ENCODE measurements around the gene NOTCH2. TPM values are rescaled to one million over a fixed set of nuclear protein-coding genes. Genes with fewer than 3 reads are reported as not detected.

The NOTCH2 gene
- total RNA-seq, 1 donor from 2014 or later = 20.1 TPM

- DNase-seq (no peak), ATAC-seq (ENCODE audit: poor library complexity) (no peak)
- intact Hi-C loops (cut with DNase I) = no loop called here
These were observed 173.2 kb downstream of the NOTCH2 start, which contains the start of gene ADAM30 for GRCh38 chr1:119896303-119896702. Gene ADAM30, minus strand, starts transcription at chr1:119896515. Its CDS starts 179 bp downstream, at chr1:119896336.

GRCh38 chr1:119895102-119895501, 174.4 kb downstream of the NOTCH2 start:
- intact Hi-C loops (cut with DNase I) = no loop called here
- ATAC-seq (ENCODE audit: poor library complexity) = no peak
- DNase-seq = no peak

GRCh38 chr1:119893827-119894700, 175.4 kb downstream of the NOTCH2 start:
- intact Hi-C loops (cut with DNase I) = no loop called here
- DNase-seq (no peak), ATAC-seq (ENCODE audit: poor library complexity) (no peak)

GRCh38 chr1:119893238-119893791, 176.1 kb downstream of the NOTCH2 start:
- ATAC-seq (ENCODE audit: poor library complexity) (no peak), DNase-seq (no peak)
- intact Hi-C loops (cut with DNase I) = no loop called here

GRCh38 chr1:119891386-119891785, 178.1 kb downstream of the NOTCH2 start:
- DNase-seq (no peak), ATAC-seq (ENCODE audit: poor library complexity) (no peak)
- intact Hi-C loops (cut with DNase I) = no loop called here

- intact Hi-C loops (cut with DNase I) = no loop called here
- DNase-seq (no peak), ATAC-seq (ENCODE audit: poor library complexity) (no peak)
These were observed 181.0 kb downstream of the NOTCH2 start for GRCh38 chr1:119888476-119888875.

- intact Hi-C loops (cut with DNase I) = no loop called here
These were observed 182.0 kb downstream of the NOTCH2 start for GRCh38 chr1:119887427-119887826.

GRCh38 chr1:119885903-119886783, 183.3 kb downstream of the NOTCH2 start:
- intact Hi-C loops (cut with DNase I) = no loop called here
- peak; percentile 71 for DNase-seq
- peak; percentile 73 for ATAC-seq (ENCODE audit: poor library complexity)

More at GRCh38 chr1:119887427-119887826, 182.0 kb downstream of the NOTCH2 start:
- ATAC-seq (ENCODE audit: poor library complexity) (no peak), DNase-seq (no peak)

GRCh38 chr1:119884711-119885110, 184.8 kb downstream of the NOTCH2 start:
- intact Hi-C loops (cut with DNase I) = no loop called here
- ATAC-seq (ENCODE audit: poor library complexity) (no peak), DNase-seq (no peak)

- ATAC-seq (ENCODE audit: poor library complexity) (no peak), DNase-seq (no peak)
- intact Hi-C loops (cut with DNase I) = no loop called here
These were observed 185.6 kb downstream of the NOTCH2 start for GRCh38 chr1:119883826-119884225.

- no peak for DNase-seq
- no peak for ATAC-seq (ENCODE audit: poor library complexity)
- intact Hi-C loops (cut with DNase I) = no loop called here
These were observed 187.1 kb downstream of the NOTCH2 start for GRCh38 chr1:119882132-119883049.

- DNase-seq (no peak), ATAC-seq (ENCODE audit: poor library complexity) (no peak)
- intact Hi-C loops (cut with DNase I) = no loop called here
These were observed 189.7 kb downstream of the NOTCH2 start for GRCh38 chr1:119879510-119880434.

GRCh38 chr1:119878171-119878570, 191.3 kb downstream of the NOTCH2 start:
- intact Hi-C loops (cut with DNase I) = no loop called here
- no peak for DNase-seq
- ATAC-seq (ENCODE audit: poor library complexity) = no peak

- no peak for DNase-seq
- intact Hi-C loops (cut with DNase I) = no loop called here
- no peak for ATAC-seq (ENCODE audit: poor library complexity)
These were observed 195.3 kb downstream of the NOTCH2 start for GRCh38 chr1:119874186-119874585.

GRCh38 chr1:119873135-119874015, 196.1 kb downstream of the NOTCH2 start:
- ATAC-seq (ENCODE audit: poor library complexity) (no peak), DNase-seq (no peak)
- intact Hi-C loops (cut with DNase I) = no loop called here

GRCh38 chr1:119871881-119872280, 197.6 kb downstream of the NOTCH2 start:
- ATAC-seq (ENCODE audit: poor library complexity) (no peak), DNase-seq (no peak)
- intact Hi-C loops (cut with DNase I) = no loop called here
